Gastroesophageal sphincter (tissue), 3 donors: ENCODE data around the gene NTRK1.

Experiments
- CTCF ChIP-seq, 4 experiments: fragments of 200-600 bp in 2 of 4; fragments of 450-650 bp in 2 of 4; sonication (generic) in 1 of 4; IDR thresholded peaks; one replicate each; pipeline ENCODE4 v1.5.1; 2017 to 2019; ENCODE audit warnings: antibody characterized with exemption in 4 of 4, mild to moderate bottlenecking in 2 of 4, moderate library complexity in 2 of 4
- POLR2A ChIP-seq, 2 donors: fragments of 450-650 bp; IDR thresholded peaks; one replicate each; pipeline ENCODE4 v1.6.1; 2017; ENCODE audit warnings: antibody characterized with exemption in 2 of 2, mild to moderate bottlenecking in 2 of 2, moderate library complexity in 1 of 2
- POLR2AphosphoS5 ChIP-seq: sonication (generic); formaldehyde crosslinking; IDR thresholded peaks from one replicate; pipeline ENCODE4 v1.6.1; 2017; ENCODE audit warnings: antibody characterized with exemption

GRCh38 chr1:156864796-156865195 lies 4.1 kb downstream of the NTRK1 start:
- TF ChIP-seq CTCF (IDR thresholded peaks at IDR 0.05) (no peak), POLR2AphosphoS5 (no peak), POLR2A (IDR thresholded peaks at IDR 0.05) (no peak)
